PC-3 (cell line): ENCODE results near the gene GSTT2.

Experiments
- CTCF ChIP-seq: fragments of 300-600 bp; sonication (generic); conservative IDR thresholded peaks from 2 replicates; pipeline ENCODE4 v1.5.1; 2017; ENCODE audit warnings: antibody characterized with exemption, low read depth, mild to moderate bottlenecking, low read length
- EZH2phosphoT487 ChIP-seq: fragments of 300-600 bp; sonication (generic); IDR thresholded peaks from 2 replicates; pipeline ENCODE4 v1.6.1; 2018; ENCODE audit warnings: mild to moderate bottlenecking, antibody characterized with exemption, low read length, borderline replicate concordance

DNA sequence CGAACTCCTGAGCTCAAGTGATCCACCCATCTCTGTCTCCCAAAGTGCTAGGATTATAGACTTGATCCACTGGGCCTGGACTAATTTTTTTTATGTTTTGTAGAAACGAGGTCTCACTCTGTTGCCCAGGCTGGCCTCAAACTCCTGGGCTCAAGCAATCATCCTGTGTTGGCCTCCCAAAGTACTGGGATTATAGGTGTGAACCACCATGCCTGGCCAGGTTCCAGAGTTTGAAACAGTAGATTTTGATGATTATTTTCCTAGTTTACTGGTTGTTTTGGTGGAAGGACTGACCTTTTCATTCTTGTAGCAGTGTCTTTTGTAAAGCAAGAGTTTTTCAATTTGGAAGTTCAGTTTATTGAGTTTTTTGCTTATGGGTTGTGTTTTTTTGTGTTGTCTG, 46.1 kb downstream of the GSTT2 start:
- TF ChIP-seq EZH2phosphoT487 (no peak), CTCF (no peak)
